HG03103 (cell line): ENCODE results near the gene BHLHE23.

Experiments
- ATAC-seq: cut with Tn5 transposase; IDR thresholded peaks from one replicate; pipeline ENCODE4 v1.9.1; 2021; ENCODE audit warnings: low read depth; ENCODE audit not compliant: unreplicated experiment

Gene BHLHE23

GRCh38 chr20:63026582-63027165 lies 19.9 kb upstream of the BHLHE23 start:
- no peak for ATAC-seq

GRCh38 chr20:63025534-63026331 lies 19.0 kb upstream of the BHLHE23 start:
- no peak for ATAC-seq

- no peak for ATAC-seq
These were observed 18.0 kb upstream of the BHLHE23 start for GRCh38 chr20:63024573-63025392.

GRCh38 chr20:63023936-63024571 lies 17.3 kb upstream of the BHLHE23 start:
- no peak for ATAC-seq

GRCh38 chr20:63023071-63023935 lies 16.5 kb upstream of the BHLHE23 start:
- ATAC-seq: no peak

- ATAC-seq: no peak
These were observed 15.7 kb upstream of the BHLHE23 start for GRCh38 chr20:63022501-63022900.

GRCh38 chr20:63021356-63022321 lies 14.9 kb upstream of the BHLHE23 start:
- no peak for ATAC-seq

- no peak for ATAC-seq
These were observed 13.9 kb upstream of the BHLHE23 start for GRCh38 chr20:63020681-63021080.

GRCh38 chr20:63017826-63018411 lies 11.2 kb upstream of the BHLHE23 start:
- no peak for ATAC-seq

GRCh38 chr20:63017076-63017825 lies 10.5 kb upstream of the BHLHE23 start:
- ATAC-seq: no peak

GRCh38 chr20:63016514-63017075 lies 9.8 kb upstream of the BHLHE23 start:
- no peak for ATAC-seq

GRCh38 chr20:63015662-63016361 lies 9.0 kb upstream of the BHLHE23 start:
- ATAC-seq: no peak

GRCh38 chr20:63015147-63015661 lies 8.4 kb upstream of the BHLHE23 start:
- ATAC-seq: no peak

- no peak for ATAC-seq
These were observed 7.9 kb upstream of the BHLHE23 start for GRCh38 chr20:63014710-63015109.

- ATAC-seq: no peak
These were observed 7.5 kb upstream of the BHLHE23 start for GRCh38 chr20:63014287-63014686.

- ATAC-seq: no peak
These were observed 6.4 kb upstream of the BHLHE23 start for GRCh38 chr20:63013207-63013606.

- no peak for ATAC-seq
These were observed 5.0 kb upstream of the BHLHE23 start for GRCh38 chr20:63011798-63012197.
